Smooth muscle cell (in vitro differentiated cells): ENCODE measurements around the gene POLR1A. TPM values are rescaled to one million over a fixed set of nuclear protein-coding genes. Genes with fewer than 3 reads are reported as not detected.

ENCODE experiments used
- DNase-seq: peaks from one replicate; lab custom pipeline; 2025; ENCODE audit not compliant: unreplicated experiment; lab: John Stamatoyannopoulos, UW
- H2AFZ ChIP-seq: fragments of 200-600 bp; sonication (generic); 2 replicates; pipeline ENCODE4 v1.6.0; 2016; ENCODE audit warnings: antibody characterized with exemption, low read depth, mild to moderate bottlenecking
- H3F3A ChIP-seq: fragments of 200-600 bp; sonication (generic); 2 replicates; pipeline ENCODE4 v1.6.0; 2017; ENCODE audit warnings: antibody characterized with exemption, low read depth
- H3K27ac ChIP-seq: fragments of 200-600 bp; sonication (generic); 2 replicates; pipeline ENCODE4 v1.5.1; 2016; ENCODE audit warnings: low read depth, mild to moderate bottlenecking
- H3K27me3 ChIP-seq: fragments of 200-600 bp; sonication (generic); 2 replicates; pipeline ENCODE4 v1.6.1; 2016; ENCODE audit warnings: low read depth, mild to moderate bottlenecking
- H3K36me3 ChIP-seq: fragments of 200-600 bp; sonication (generic); 2 replicates; pipeline ENCODE4 v1.5.1; 2016; ENCODE audit warnings: low read depth
- H3K4me1 ChIP-seq: fragments of 200-600 bp; sonication (generic); 2 replicates; pipeline ENCODE4 v1.5.1; 2016; ENCODE audit warnings: low read depth
- H3K4me2 ChIP-seq: fragments of 200-600 bp; sonication (generic); 2 replicates; pipeline ENCODE4 v1.6.0; 2016; ENCODE audit warnings: mild to moderate bottlenecking
- H3K4me3 ChIP-seq: fragments of 200-600 bp; sonication (generic); 2 replicates; pipeline ENCODE4 v1.5.1; 2016; ENCODE audit warnings: mild to moderate bottlenecking
- H3K79me2 ChIP-seq: fragments of 200-600 bp; sonication (generic); 2 replicates; pipeline ENCODE4 v1.6.0; 2016; ENCODE audit warnings: low read depth, mild to moderate bottlenecking
- H3K9ac ChIP-seq: fragments of 200-600 bp; sonication (generic); 2 replicates; pipeline ENCODE4 v1.6.0; 2016; ENCODE audit warnings: low read depth
- H3K9me3 ChIP-seq: fragments of 200-600 bp; sonication (generic); replicated peaks from 2 replicates; pipeline ENCODE4 v1.5.1; 2016; ENCODE audit warnings: low read depth
- H4K20me1 ChIP-seq: fragments of 200-600 bp; sonication (generic); 2 replicates; pipeline ENCODE4 v1.6.0; 2016; ENCODE audit warnings: low read depth
- WGBS: methylation state at CpG from one replicate; pipeline ENCODE4 v1.1.7; 2016; ENCODE audit warnings: low lambda C conversion rate; 5-methylcytosine and 5-hydroxymethylcytosine counted together
- polyA plus RNA-seq: library from polyadenylated mRNA; unstranded; fragments of >200 nt; fragmentation: Nextera tagmentation; extraction: Ambion mirVana; gene quantifications from 2 replicates; pipeline ENCODE4 v1.2.1, GENCODE V29; 2016
- total RNA-seq: library from RNA; depleted of rRNA; stranded (reverse); fragments of >200 nt; gene quantifications from 2 replicates; pipeline ENCODE4 v1.2.3, GENCODE V29; 2014
- TF ChIP-seq, protein P1 (sequence below): fragments of 200-600 bp; sonication (generic); IDR thresholded peaks from 2 replicates; pipeline ENCODE4 v1.5.1; 2017; ENCODE audit warnings: borderline replicate concordance, mild to moderate bottlenecking, antibody characterized with exemption; ENCODE audit not compliant: insufficient read depth, poor library complexity, severe bottlenecking

The POLR1A gene
- total and polyA plus RNA-seq, 2 experiments from 2014 or later: 4.9 to 20.8 TPM

DNA sequence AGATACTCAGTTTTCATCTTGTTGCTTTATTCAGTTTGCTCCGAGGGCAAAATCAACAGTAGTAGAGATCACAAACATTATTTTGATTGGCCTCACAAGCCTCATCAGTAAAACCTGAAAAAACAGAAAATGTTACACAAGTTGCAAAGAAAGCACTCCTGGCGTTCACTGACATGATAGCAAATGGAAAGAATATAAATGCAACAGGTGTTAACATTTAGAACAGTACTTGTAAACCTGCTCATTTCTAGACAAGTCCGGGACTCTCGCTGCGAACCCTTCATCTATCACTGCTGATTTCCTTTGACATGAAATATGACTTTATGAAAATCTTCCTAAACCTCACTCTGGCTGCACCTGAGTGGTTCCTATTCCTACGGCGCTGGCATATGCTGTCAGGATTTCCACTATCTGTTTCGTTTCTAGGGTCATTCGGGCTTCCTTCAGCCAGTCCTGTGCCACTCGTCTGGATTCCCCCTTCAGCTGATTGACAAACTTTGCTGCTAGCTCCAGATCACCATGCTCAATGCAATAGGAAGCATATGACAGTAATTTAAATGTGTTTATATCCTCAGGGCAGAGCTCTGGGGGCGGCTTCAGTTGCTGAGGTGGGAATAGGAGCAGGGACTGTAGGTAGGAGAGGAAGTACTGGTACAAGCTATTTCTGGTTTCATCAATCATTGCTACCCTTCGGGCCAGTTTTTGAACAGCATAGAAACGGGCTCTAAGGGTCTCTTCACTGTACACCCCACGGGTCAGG lies 38.4 kb upstream of the POLR1A start:
- Histone ChIP-seq H3K9me3 (no peaks in the 10 kb centered on the region), H4K20me1 (peaks cover 5% of the 10 kb centered on the region), H3K4me1 (no peaks in the 10 kb centered on the region), H3K4me2 (no peak overlapping the region), H2AFZ (no peak overlapping the region), H3K27ac (no peak overlapping the region), H3F3A (peaks cover 4% of the 10 kb centered on the region), H3K4me3 (no peak overlapping the region), H3K9ac (no peak overlapping the region), H3K27me3 (no peaks in the 10 kb centered on the region), H3K36me3 (peaks cover 24% of the 10 kb centered on the region), H3K79me2 (no peaks in the 10 kb centered on the region)
- 95% methylated on average over 14 of the region's 14 CpGs for WGBS
- TF ChIP-seq, protein P1, sequence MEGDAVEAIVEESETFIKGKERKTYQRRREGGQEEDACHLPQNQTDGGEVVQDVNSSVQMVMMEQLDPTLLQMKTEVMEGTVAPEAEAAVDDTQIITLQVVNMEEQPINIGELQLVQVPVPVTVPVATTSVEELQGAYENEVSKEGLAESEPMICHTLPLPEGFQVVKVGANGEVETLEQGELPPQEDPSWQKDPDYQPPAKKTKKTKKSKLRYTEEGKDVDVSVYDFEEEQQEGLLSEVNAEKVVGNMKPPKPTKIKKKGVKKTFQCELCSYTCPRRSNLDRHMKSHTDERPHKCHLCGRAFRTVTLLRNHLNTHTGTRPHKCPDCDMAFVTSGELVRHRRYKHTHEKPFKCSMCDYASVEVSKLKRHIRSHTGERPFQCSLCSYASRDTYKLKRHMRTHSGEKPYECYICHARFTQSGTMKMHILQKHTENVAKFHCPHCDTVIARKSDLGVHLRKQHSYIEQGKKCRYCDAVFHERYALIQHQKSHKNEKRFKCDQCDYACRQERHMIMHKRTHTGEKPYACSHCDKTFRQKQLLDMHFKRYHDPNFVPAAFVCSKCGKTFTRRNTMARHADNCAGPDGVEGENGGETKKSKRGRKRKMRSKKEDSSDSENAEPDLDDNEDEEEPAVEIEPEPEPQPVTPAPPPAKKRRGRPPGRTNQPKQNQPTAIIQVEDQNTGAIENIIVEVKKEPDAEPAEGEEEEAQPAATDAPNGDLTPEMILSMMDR: no peak
- no peak for DNase-seq

DNA sequence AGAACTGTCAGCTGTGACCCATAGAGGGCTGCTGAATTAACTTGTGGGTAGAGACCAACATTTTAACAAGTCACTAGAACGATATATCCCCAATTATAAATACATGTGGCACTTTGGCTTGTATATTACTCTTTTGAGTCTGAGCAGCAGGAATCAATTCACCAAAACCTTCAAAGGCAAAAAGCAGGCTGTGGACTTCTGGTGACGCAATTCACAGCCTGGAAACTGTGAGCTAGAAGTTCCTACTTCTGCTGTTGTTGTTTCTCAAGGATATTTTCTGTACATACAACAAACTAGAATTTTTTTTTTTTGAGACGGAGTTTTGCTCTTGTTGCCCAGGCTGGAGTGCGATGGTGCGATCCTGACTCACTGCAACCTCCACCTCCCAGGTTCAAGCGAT lies 37.6 kb upstream of the POLR1A start:
- no peaks in the 10 kb centered on the region for H3K27me3 ChIP-seq
- TF ChIP-seq, protein P1: no peak
- no peak overlapping the region for H3K4me3 ChIP-seq
- no peak overlapping the region for H3K9ac ChIP-seq
- H3K4me2 ChIP-seq: no peak overlapping the region
- WGBS: 95% methylated on average over 6 of the region's 6 CpGs
- H3K4me1 ChIP-seq: no peaks in the 10 kb centered on the region
- peaks cover 5% of the 10 kb centered on the region for H4K20me1 ChIP-seq
- no peaks in the 10 kb centered on the region for H3K79me2 ChIP-seq
- H2AFZ ChIP-seq: no peak overlapping the region
- peaks cover 20% of the 10 kb centered on the region for H3K36me3 ChIP-seq
- H3K9me3 ChIP-seq: no peaks in the 10 kb centered on the region
- peaks cover 4% of the 10 kb centered on the region for H3F3A ChIP-seq
- no peak for DNase-seq
- H3K27ac ChIP-seq: no peak overlapping the region

DNA sequence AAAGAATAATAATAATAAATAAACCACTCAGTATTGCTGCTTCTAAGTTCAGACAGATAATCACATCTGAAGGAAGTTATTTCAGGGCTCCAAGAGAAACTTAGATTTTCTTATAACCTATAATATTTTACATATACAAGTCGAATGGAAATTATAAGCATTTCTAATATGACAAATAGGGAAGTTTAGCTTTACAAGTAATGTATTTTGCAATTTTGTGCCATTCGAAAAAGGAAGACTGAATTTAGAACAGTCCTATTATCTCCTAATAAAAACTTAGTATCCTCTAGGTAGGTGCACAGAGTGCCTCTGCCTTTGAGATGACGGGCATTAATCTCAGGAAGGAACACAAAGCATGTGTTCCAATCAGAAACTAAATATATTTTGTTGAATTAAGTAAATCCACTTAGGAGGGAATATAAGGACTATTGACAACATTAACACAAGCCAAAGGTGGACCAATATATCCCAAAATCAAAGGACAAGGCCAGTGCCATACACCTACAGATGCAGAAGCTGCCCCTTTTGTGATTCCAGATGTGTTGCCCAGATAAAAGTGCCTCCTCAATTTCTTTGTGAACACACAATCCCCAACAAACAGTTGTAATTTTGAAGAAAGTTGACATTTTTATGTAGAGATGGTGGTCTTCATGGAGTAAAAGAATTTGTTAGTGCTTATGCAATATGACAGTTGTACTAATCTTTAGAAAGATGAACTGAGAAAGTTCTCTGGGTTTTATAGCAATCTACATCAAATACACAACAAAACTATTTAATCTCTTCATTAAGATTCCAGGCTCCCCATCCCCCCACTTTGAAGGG lies 37.0 kb upstream of the POLR1A start:
- Histone ChIP-seq H3F3A (peaks cover 4% of the 10 kb centered on the region), H3K36me3 (peaks cover 19% of the 10 kb centered on the region), H3K9ac (no peak overlapping the region), H4K20me1 (peaks cover 5% of the 10 kb centered on the region), H3K79me2 (no peaks in the 10 kb centered on the region), H3K4me2 (no peak overlapping the region), H3K9me3 (no peaks in the 10 kb centered on the region), H3K27me3 (no peaks in the 10 kb centered on the region), H3K4me3 (no peak overlapping the region), H2AFZ (no peak overlapping the region), H3K4me1 (no peaks in the 10 kb centered on the region), H3K27ac (no peak overlapping the region)
- 66% methylated on average over 3 of the region's 3 CpGs for WGBS
- TF ChIP-seq, protein P1: no peak
- no peak for DNase-seq
